ENCODE results near the gene METTL2B. TPM values are rescaled to one million over a fixed set of nuclear protein-coding genes. Genes with fewer than 3 reads are reported as not detected.

Gene METTL2B
- total RNA-seq, 1 experiment from 2014 or later, result 44.3 TPM

GRCh38 chr7:128450409-128450808 lies 26.1 kb upstream of the METTL2B start:
- H3K27ac ChIP-seq (ENCODE audit: insufficient read length, low read depth, low read length), result no peak overlapping the region

More at GRCh38 chr7:128450409-128450808, 26.1 kb upstream of the METTL2B start:
- H4K20me1 ChIP-seq (ENCODE audit: control insufficient read depth, insufficient read depth, insufficient read length), result no peaks in the 10 kb centered on the region
- no peak overlapping the region for H2BK12ac ChIP-seq (ENCODE audit: insufficient read length, low read depth, low read length)
- H4K5ac ChIP-seq (ENCODE audit: insufficient read length, low read depth, low read length), result no peak overlapping the region
- H4K8ac ChIP-seq (replicated peaks; ENCODE audit: insufficient read length, low read depth, low read length), result no peak overlapping the region
- Mint-ChIP-seq H3K27ac (peak overlapping the region in 1 of 3 experiments; percentile 31; a peak in 1 of 7 replicates), H3K27me3 (ENCODE audit: low read depth) (peaks cover 20% of the 10 kb centered on the region), H3K9me3 (no peaks in the 10 kb centered on the region), H3K4me1 (peaks cover 24 to 35% of the 10 kb centered on the region in 2 experiments), H3K36me3 (ENCODE audit: insufficient read depth in 1 of 3, low read depth in 3 of 3) (peaks cover 0 to 2% (median 0%) of the 10 kb centered on the region in 3 experiments; a peak in 1 of 7 replicates), H3K4me3 (no peak overlapping the region)
- H3K4ac ChIP-seq (ENCODE audit: low read depth, low read length), result no peak overlapping the region
- H3K56ac ChIP-seq (ENCODE audit: insufficient read length, low read depth, low read length), result no peak overlapping the region
- no peak overlapping the region for H2AK5ac ChIP-seq (ENCODE audit: insufficient read length, low read length)
- no peak overlapping the region for H3K14ac ChIP-seq (ENCODE audit: insufficient read depth, low read length)
- H3T11ph ChIP-seq (ENCODE audit: low read length), result no peak overlapping the region
- no peaks in the 10 kb centered on the region for H3K79me2 ChIP-seq (ENCODE audit: insufficient read depth, low read length)
- no peak overlapping the region for H4K91ac ChIP-seq (ENCODE audit: insufficient read length, low read depth, low read length)
- no peak overlapping the region for H3K9ac ChIP-seq (ENCODE audit: extremely low read depth, insufficient read length, low read length)
- H3K4me1 ChIP-seq (ENCODE audit: insufficient read depth, low read length), result no peaks in the 10 kb centered on the region
- H3K23ac ChIP-seq (ENCODE audit: insufficient read length, low read depth, low read length), result no peak overlapping the region
- no peak overlapping the region for H2BK120ac ChIP-seq (ENCODE audit: low read depth, low read length, poor library complexity, severe bottlenecking)
- H2BK20ac ChIP-seq (ENCODE audit: low read depth, low read length, poor library complexity, severe bottlenecking), result no peak overlapping the region
- no peak overlapping the region for H3K18ac ChIP-seq (ENCODE audit: insufficient read length, low read depth, low read length)
- no peak overlapping the region for H2AFZ ChIP-seq (ENCODE audit: low read length)
- H3K27me3 ChIP-seq (ENCODE audit: insufficient read depth, low read length), result no peaks in the 10 kb centered on the region
- H2BK15ac ChIP-seq (ENCODE audit: low read depth, low read length), result no peak overlapping the region
- H3K9me3 ChIP-seq (ENCODE audit: control insufficient read depth, low read depth, low read length), result no peaks in the 10 kb centered on the region
- no peaks in the 10 kb centered on the region for H3K23me2 ChIP-seq (ENCODE audit: insufficient read length, low read depth, low read length, poor library complexity, severe bottlenecking)
- no peak overlapping the region for H2BK5ac ChIP-seq (ENCODE audit: insufficient read length, low read length)
- DNase-seq, result no peak
- TF ChIP-seq, protein P1, sequence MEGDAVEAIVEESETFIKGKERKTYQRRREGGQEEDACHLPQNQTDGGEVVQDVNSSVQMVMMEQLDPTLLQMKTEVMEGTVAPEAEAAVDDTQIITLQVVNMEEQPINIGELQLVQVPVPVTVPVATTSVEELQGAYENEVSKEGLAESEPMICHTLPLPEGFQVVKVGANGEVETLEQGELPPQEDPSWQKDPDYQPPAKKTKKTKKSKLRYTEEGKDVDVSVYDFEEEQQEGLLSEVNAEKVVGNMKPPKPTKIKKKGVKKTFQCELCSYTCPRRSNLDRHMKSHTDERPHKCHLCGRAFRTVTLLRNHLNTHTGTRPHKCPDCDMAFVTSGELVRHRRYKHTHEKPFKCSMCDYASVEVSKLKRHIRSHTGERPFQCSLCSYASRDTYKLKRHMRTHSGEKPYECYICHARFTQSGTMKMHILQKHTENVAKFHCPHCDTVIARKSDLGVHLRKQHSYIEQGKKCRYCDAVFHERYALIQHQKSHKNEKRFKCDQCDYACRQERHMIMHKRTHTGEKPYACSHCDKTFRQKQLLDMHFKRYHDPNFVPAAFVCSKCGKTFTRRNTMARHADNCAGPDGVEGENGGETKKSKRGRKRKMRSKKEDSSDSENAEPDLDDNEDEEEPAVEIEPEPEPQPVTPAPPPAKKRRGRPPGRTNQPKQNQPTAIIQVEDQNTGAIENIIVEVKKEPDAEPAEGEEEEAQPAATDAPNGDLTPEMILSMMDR (conservative IDR thresholded peaks at IDR 0.05), result no peak
- no CpG with 5 or more reads among the region's 4 CpGs for WGBS (ENCODE audit: extremely low coverage, insufficient read length, low lambda C conversion rate)
- H3K79me1 ChIP-seq (ENCODE audit: insufficient read depth, low read depth, low read length, poor library complexity, severe bottlenecking), result no peaks in the 10 kb centered on the region
- H3K4me2 ChIP-seq (ENCODE audit: insufficient read depth, insufficient read length, low read length), result no peak overlapping the region

Measured in H9 (cell line).